RCC 7860 (cell line): ENCODE measurements around the gene CYP1B1.
A peak's percentile ranks its signal among the peaks of the same experiment; 100 is the strongest.
"Not testable (repeated sequence)": the region's sequence is repeated elsewhere in the genome, so short reads cannot be mapped to it uniquely, and the experiment has no call there.

ENCODE experiments used
- DNase-seq: peaks from one replicate; pipeline ENCODE4 v3.0.0-alpha.2; 2015; ENCODE audit warnings: low spot score
- FAIRE-seq: peaks from 2 replicates; lab custom pipeline; 2012; peaks lifted over from hg19 to GRCh38; lab: Jason Lieb, UNC

CYP1B1 gene

GRCh38 chr2:38099099-38100028 lies 23.4 kb upstream of the CYP1B1 start:
- DNase-seq: no peak
- FAIRE-seq: no peak

GRCh38 chr2:38098421-38099098 lies 22.6 kb upstream of the CYP1B1 start:
- no peak for FAIRE-seq
- no peak for DNase-seq

GRCh38 chr2:38097988-38098385 lies 22.0 kb upstream of the CYP1B1 start:
- FAIRE-seq: no peak
- DNase-seq: no peak

GRCh38 chr2:38097258-38097987 lies 21.5 kb upstream of the CYP1B1 start:
- DNase-seq: no peak
- no peak for FAIRE-seq

- DNase-seq (no peak), FAIRE-seq (no peak)
Measured at GRCh38 chr2:38095996-38096861, 20.3 kb upstream of the CYP1B1 start.

- DNase-seq: no peak
- FAIRE-seq: no peak
Measured at GRCh38 chr2:38095079-38095995, 19.4 kb upstream of the CYP1B1 start.

- no peak for FAIRE-seq
- DNase-seq: no peak
Measured at GRCh38 chr2:38093527-38094165, 17.7 kb upstream of the CYP1B1 start.

GRCh38 chr2:38092196-38092902 lies 16.4 kb upstream of the CYP1B1 start:
- DNase-seq (peak; percentile 36), FAIRE-seq (peak; percentile 31)

GRCh38 chr2:38091760-38092159 lies 15.8 kb upstream of the CYP1B1 start:
- DNase-seq (no peak), FAIRE-seq (no peak)

GRCh38 chr2:38090928-38091327 lies 15.0 kb upstream of the CYP1B1 start:
- DNase-seq (no peak), FAIRE-seq (no peak)

GRCh38 chr2:38090212-38090611 lies 14.3 kb upstream of the CYP1B1 start:
- not testable (repeated sequence) for DNase-seq, FAIRE-seq

GRCh38 chr2:38085998-38086698 lies 10.2 kb upstream of the CYP1B1 start:
- FAIRE-seq, DNase-seq: not testable (repeated sequence)

- not testable (repeated sequence) for FAIRE-seq, DNase-seq
Measured at GRCh38 chr2:38084556-38084955, 8.6 kb upstream of the CYP1B1 start.

- not testable (repeated sequence) for FAIRE-seq, DNase-seq
Measured at GRCh38 chr2:38082727-38083126, 6.8 kb upstream of the CYP1B1 start.

GRCh38 chr2:38080346-38080745 lies 4.4 kb upstream of the CYP1B1 start:
- DNase-seq: no peak
- FAIRE-seq: no peak

GRCh38 chr2:38079116-38080052 lies 3.4 kb upstream of the CYP1B1 start:
- FAIRE-seq (no peak), DNase-seq (no peak)

- FAIRE-seq (no peak), DNase-seq (no peak)
Measured at GRCh38 chr2:38077431-38077769, 1.4 kb upstream of the CYP1B1 start.
